IMR-90 (cell line): Measurements from ENCODE around the gene TEPSIN. TPM values are rescaled to one million over a fixed set of nuclear protein-coding genes. Genes with fewer than 3 reads are reported as not detected.

ENCODE experiments used
- ATAC-seq: fragments of 200-7000 bp; cut with Tn5 transposase; 2 replicates; pipeline ENCODE4 v1.9.1; 2020; ENCODE audit warnings: low read depth, mild to moderate bottlenecking, moderate library complexity
- BruUV-seq: library from RNA; stranded (reverse); fragments of 400-500 nt; replicated peaks from 2 replicates; lab custom pipeline; 2021; lab: Mats Ljungman, UMichigan
- CTCF ChIA-PET: fragments of 300-600 bp; formaldehyde crosslinking; extraction: SDS; loops from one replicate; lab custom pipeline; 2021; ENCODE audit warnings: antibody characterized with exemption; lab: Yijun Ruan, JAX
- POLR2A ChIA-PET: fragments of 300-600 bp; sonication (Branson Sonifier 250); formaldehyde crosslinking; loops from one replicate; lab custom pipeline; 2022; ENCODE audit warnings: antibody characterized with exemption; ENCODE audit not compliant: unreplicated experiment; lab: Charles Lee
- DNase-seq: peaks from one replicate; pipeline ENCODE4 v3.0.0; 2013
- H2AFZ ChIP-seq: replicated peaks from 2 replicates; pipeline ENCODE3; 2013; ENCODE audit warnings: low read length, mild to moderate bottlenecking; ENCODE audit not compliant: poor library complexity
- H2AK5ac ChIP-seq: 2 replicates; pipeline ENCODE4 v1.6.1; 2013; ENCODE audit warnings: low read depth, low read length, inconsistent platforms
- H2AK9ac ChIP-seq: replicated peaks from 2 replicates; pipeline ENCODE3; 2013; ENCODE audit warnings: mild to moderate bottlenecking, low read depth, low read length, moderate library complexity; ENCODE audit not compliant: poor library complexity
- H2BK120ac ChIP-seq: 2 replicates; pipeline ENCODE4 v1.6.1; 2013; ENCODE audit warnings: low read depth, low read length, inconsistent platforms
- H2BK15ac ChIP-seq: 3 replicates; pipeline ENCODE4 v1.6.1; 2013; ENCODE audit warnings: low read depth, low read length, inconsistent platforms
- H2BK20ac ChIP-seq: 2 replicates; pipeline ENCODE4 v1.6.1; 2013; ENCODE audit warnings: low read depth, mild to moderate bottlenecking, inconsistent platforms, low read length, moderate library complexity
- H2BK5ac ChIP-seq: 2 replicates; pipeline ENCODE4 v1.6.1; 2013; ENCODE audit warnings: mild to moderate bottlenecking, low read depth, low read length, inconsistent platforms; ENCODE audit not compliant: poor library complexity, severe bottlenecking
- H3K14ac ChIP-seq: replicated peaks from 2 replicates; pipeline ENCODE4 v1.6.1; 2013; ENCODE audit warnings: low read depth, low read length, inconsistent platforms
- H3K18ac ChIP-seq: 2 replicates; pipeline ENCODE4 v1.6.1; 2013; ENCODE audit warnings: low read depth, low read length, control low read depth
- H3K23ac ChIP-seq: 2 replicates; pipeline ENCODE4 v1.6.1; 2013; ENCODE audit warnings: low read depth, low read length, inconsistent platforms
- H3K27ac ChIP-seq: 2 replicates; pipeline ENCODE4 v1.5.1; 2013; ENCODE audit warnings: mild to moderate bottlenecking, control low read depth, low read length; ENCODE audit not compliant: insufficient read depth
- H3K27me3 ChIP-seq: 2 replicates; pipeline ENCODE4 v1.6.1; 2013; ENCODE audit warnings: low read length; ENCODE audit not compliant: control insufficient read depth, insufficient read depth
- H3K36me3 ChIP-seq: 2 replicates; pipeline ENCODE4 v1.6.1; 2013; ENCODE audit warnings: low read length, mixed read lengths; ENCODE audit not compliant: control insufficient read depth, insufficient read depth
- H3K4ac ChIP-seq: 2 replicates; pipeline ENCODE4 v1.6.1; 2013; ENCODE audit warnings: low read depth, low read length, inconsistent platforms
- H3K4me1 ChIP-seq: 2 replicates; pipeline ENCODE4 v1.6.1; 2013; ENCODE audit warnings: low read length, mixed read lengths; ENCODE audit not compliant: control insufficient read depth, insufficient read depth
- H3K4me2 ChIP-seq: 2 replicates; pipeline ENCODE4 v1.6.1; 2013; ENCODE audit warnings: low read depth, mild to moderate bottlenecking, control low read depth, low read length, moderate library complexity
- H3K4me3 ChIP-seq: 2 replicates; pipeline ENCODE4 v1.5.1; 2013; ENCODE audit warnings: low read depth, mild to moderate bottlenecking, control low read depth, low read length, moderate library complexity; ENCODE audit not compliant: insufficient read depth
- H3K56ac ChIP-seq: 2 replicates; pipeline ENCODE4 v1.6.1; 2013; ENCODE audit warnings: low read length, inconsistent platforms; ENCODE audit not compliant: insufficient read depth; ENCODE audit errors: extremely low read depth
- H3K79me1 ChIP-seq, 2 experiments: 2 replicates each; pipeline ENCODE4 v1.6.1; 2013; ENCODE audit warnings: low read length in 2 of 2, inconsistent platforms in 1 of 2, low read depth in 1 of 2
- H3K9ac ChIP-seq: 2 replicates; pipeline ENCODE4 v1.6.1; 2013; ENCODE audit warnings: low read depth, low read length, control low read depth
- H3K9me1 ChIP-seq: 2 replicates; pipeline ENCODE4 v1.6.1; 2013; ENCODE audit warnings: low read length, inconsistent platforms; ENCODE audit not compliant: insufficient read depth
- H3K9me3 ChIP-seq: 2 replicates; pipeline ENCODE4 v1.6.1; 2013; ENCODE audit warnings: low read length; ENCODE audit not compliant: control insufficient read depth, insufficient read depth
- H4K20me1 ChIP-seq: 2 replicates; pipeline ENCODE4 v1.6.1; 2013; ENCODE audit warnings: low read length, inconsistent platforms; ENCODE audit not compliant: insufficient read depth
- H4K5ac ChIP-seq: 2 replicates; pipeline ENCODE4 v1.6.1; 2013; ENCODE audit warnings: mild to moderate bottlenecking, low read depth, low read length, control low read depth
- H4K8ac ChIP-seq, 2 experiments: 2 replicates each; pipeline ENCODE4 v1.6.1; 2013; ENCODE audit warnings: low read depth in 2 of 2, low read length in 2 of 2, control low read depth in 1 of 2, inconsistent platforms in 1 of 2
- H4K91ac ChIP-seq: 2 replicates; pipeline ENCODE4 v1.6.1; 2013; ENCODE audit warnings: low read depth, low read length, inconsistent platforms; ENCODE audit not compliant: insufficient read depth
- CTCF ChIP-seq: conservative IDR thresholded peaks from 2 replicates; pipeline ENCODE4 v1.5.1; 2012; ENCODE audit warnings: mild to moderate bottlenecking, low read depth, low read length, improper control_type of control experiment
- ELK1 ChIP-seq: fragments of 150-350 bp; IDR thresholded peaks from 2 replicates; pipeline ENCODE4 v1.6.1; 2016; ENCODE audit warnings: low read depth, mild to moderate bottlenecking, low read length, moderate library complexity, borderline replicate concordance
- MAFK ChIP-seq: IDR thresholded peaks from 2 replicates; pipeline ENCODE4 v1.6.1; 2012; ENCODE audit warnings: low read depth, low read length, improper control_type of control experiment
- MAZ ChIP-seq: IDR thresholded peaks from 2 replicates; pipeline ENCODE4 v1.6.1; 2012; ENCODE audit warnings: low read depth, mild to moderate bottlenecking, low read length, improper control_type of control experiment, moderate library complexity, borderline replicate concordance
- MXI1 ChIP-seq: IDR thresholded peaks from 2 replicates; pipeline ENCODE4 v1.6.1; 2012; ENCODE audit warnings: low read depth, mild to moderate bottlenecking, low read length, moderate library complexity, borderline replicate concordance
- POLR2A ChIP-seq: IDR thresholded peaks from 2 replicates; pipeline ENCODE4 v1.6.1; 2012; ENCODE audit warnings: mild to moderate bottlenecking, low read depth, low read length
- RAD21 ChIP-seq: IDR thresholded peaks from 2 replicates; pipeline ENCODE4 v1.6.1; 2012; ENCODE audit warnings: low read length, improper control_type of control experiment
- RFX5 ChIP-seq: IDR thresholded peaks from 2 replicates; pipeline ENCODE4 v1.8.0; 2012; ENCODE audit warnings: low read depth, mild to moderate bottlenecking, low read length, moderate library complexity
- SMC3 ChIP-seq: fragments of 150-350 bp; IDR thresholded peaks from 2 replicates; pipeline ENCODE4 v1.6.1; 2016; ENCODE audit warnings: low read depth, mild to moderate bottlenecking, antibody characterized with exemption, low read length, moderate library complexity
- WGBS, 2 experiments: methylation state at CpG; one replicate each; pipeline versions ENCODE4 v1.1.5 to v1.1.7; 2013; ENCODE audit warnings: missing lambda C conversion rate in 2 of 2; ENCODE audit not compliant: insufficient read length in 1 of 2; ENCODE audit errors: extremely low coverage in 2 of 2; 5-methylcytosine and 5-hydroxymethylcytosine counted together
- dilution Hi-C: fragments of 300-500 bp; cut with HindIII; formaldehyde crosslinking; loops from one replicate; pipeline ENCODE4 v1.14.3; 2018; ENCODE audit warnings: low sequenced_read_pairs; ENCODE audit not compliant: unreplicated experiment
- in situ Hi-C: fragments of 300-500 bp; cut with MboI; formaldehyde crosslinking; loops from 3 replicates; pipeline ENCODE4 v1.14.3; 2019; ENCODE audit warnings: low sequenced_read_pairs, inconsistent platforms, mixed read lengths
- intact Hi-C: fragments of 100-400 bp; cut with micrococcal nuclease; formaldehyde crosslinking; loops from 2 replicates; pipeline ENCODE4 v1.10.0; 2022
- polyA plus RNA-seq, 3 experiments: library from polyadenylated mRNA; depleted of rRNA; stranded (reverse); fragments of >200 nt; gene quantifications; 2 replicates each; pipeline ENCODE4 v1.2.3, GENCODE V29; 2012; ENCODE audit warnings: low replicate concordance in 1 of 3
- total RNA-seq: library from RNA; depleted of rRNA; stranded (reverse); fragments of >200 nt; gene quantifications from 2 replicates; pipeline ENCODE4 v1.2.3, GENCODE V29; 2012

TEPSIN gene
- total and polyA plus RNA-seq, 2 of the 4 experiments (the other 2 are of a cell fraction), result 3.2 to 28.1 TPM

GRCh38 chr17:81233811-81234505 is 4.9 kb downstream of the TEPSIN start:
- Histone ChIP-seq H3K9ac (no peak overlapping the region), H3K23ac (no peak overlapping the region), H2BK20ac (no peak overlapping the region), H3K4me3 (no peak overlapping the region), H3K14ac (no peak overlapping the region), H4K8ac (no peak overlapping the region), H2AK5ac (no peak overlapping the region), H4K91ac (no peak overlapping the region), H3K27ac (no peak overlapping the region), H3K4ac (no peak overlapping the region), H3K56ac (no peak overlapping the region), H3K4me2 (no peak overlapping the region), H3K18ac (no peak overlapping the region), H3K9me1 (0 out of 2 replicates have a peak, but pooled peaks cover 5% of the 10 kb centered on the region), H3K4me1 (peaks cover 8% of the 10 kb centered on the region), H3K36me3 (peaks cover 35% of the 10 kb centered on the region), H3K9me3 (no peaks in the 10 kb centered on the region), H4K5ac (no peak overlapping the region), H2AK9ac (no peak overlapping the region), H2BK120ac (no peak overlapping the region), H2BK5ac (no peak overlapping the region), H2AFZ (no peak overlapping the region), H3K27me3 (no peaks in the 10 kb centered on the region), H3K79me1 (peaks cover 17 to 53% of the 10 kb centered on the region in 2 experiments), H4K20me1 (peaks cover 39% of the 10 kb centered on the region), H2BK15ac (no peak overlapping the region)
- TF ChIP-seq POLR2A (no peak), MXI1 (no peak), MAZ (no peak), RFX5 (no peak), CTCF (no peak), RAD21 (no peak), ELK1 (no peak), MAFK (no peak), SMC3 (no peak)
- ATAC-seq (no peak), DNase-seq (no peak)
- intact Hi-C loops, result no loop called here
- no TSS peak for BruUV-seq
- ChIA-PET POLR2A (no interaction called here), CTCF (no interaction called here)
- 79% methylated on average over 4 of the region's 21 CpGs; no CpG with 5 or more reads in 1 of the 2 experiments for WGBS, 2 experiments
- dilution Hi-C loops, result no loop called here
- in situ Hi-C loops, result no loop called here
